ENCODE data around the gene CNTNAP1.
A peak's percentile ranks its signal among the peaks of the same experiment; 100 is the strongest.
"Not testable (repeated sequence)": the region's sequence is repeated elsewhere in the genome, so short reads cannot be mapped to it uniquely, and the experiment has no call there.

CNTNAP1 gene

GRCh38 chr17:42708588-42708987 is 26.3 kb downstream of the CNTNAP1 start:
- Histone ChIP-seq H3K27me3 (ENCODE audit: low read depth, low read length) (no peaks in the 10 kb centered on the region), H3K36me3 (ENCODE audit: control insufficient read depth in 1 of 2, insufficient read depth in 2 of 2, low read length in 2 of 2) (peaks cover 74 to 95% of the 10 kb centered on the region in 2 donors), H3K4me3 (ENCODE audit: low read depth in 1 of 2, low read length in 2 of 2) (no peak overlapping the region), H3K4me1 (ENCODE audit: control insufficient read depth in 1 of 2, insufficient read depth in 2 of 2, low read length in 2 of 2) (no peaks in the 10 kb centered on the region), H3K27ac (ENCODE audit: low read length) (no peak overlapping the region), H3K9me3 (ENCODE audit: control insufficient read depth in 1 of 2, low read length in 2 of 2) (no peaks in the 10 kb centered on the region)

GRCh38 chr17:42709561-42709960 is 27.2 kb downstream of the CNTNAP1 start:
- Histone ChIP-seq H3K4me1 (ENCODE audit: control insufficient read depth in 1 of 2, insufficient read depth in 2 of 2, low read length in 2 of 2) (no peaks in the 10 kb centered on the region), H3K36me3 (ENCODE audit: control insufficient read depth in 1 of 2, insufficient read depth in 2 of 2, low read length in 2 of 2) (peaks cover 74 to 92% of the 10 kb centered on the region in 2 donors), H3K27ac (ENCODE audit: low read length) (no peak overlapping the region), H3K27me3 (ENCODE audit: low read depth, low read length) (no peaks in the 10 kb centered on the region), H3K9me3 (ENCODE audit: control insufficient read depth in 1 of 2, low read length in 2 of 2) (no peaks in the 10 kb centered on the region), H3K4me3 (ENCODE audit: low read depth in 1 of 2, low read length in 2 of 2) (no peak overlapping the region)

GRCh38 chr17:42720996-42721583 is 38.8 kb downstream of the CNTNAP1 start:
- H3K4me1 ChIP-seq (ENCODE audit: control insufficient read depth in 1 of 2, insufficient read depth in 2 of 2, low read length in 2 of 2) = no peaks in the 10 kb centered on the region
- H3K4me3 ChIP-seq (ENCODE audit: low read depth in 1 of 2, low read length in 2 of 2) = no peak overlapping the region
- H3K9me3 ChIP-seq (ENCODE audit: control insufficient read depth in 1 of 2, low read length in 2 of 2) = no peaks in the 10 kb centered on the region
- no peaks in the 10 kb centered on the region for H3K27me3 ChIP-seq (ENCODE audit: low read depth, low read length)
- peaks cover 52 to 69% of the 10 kb centered on the region in 2 donors for H3K36me3 ChIP-seq (ENCODE audit: control insufficient read depth in 1 of 2, insufficient read depth in 2 of 2, low read length in 2 of 2)
- no peak overlapping the region for H3K27ac ChIP-seq (ENCODE audit: low read length)

GRCh38 chr17:42723636-42724035 is 41.3 kb downstream of the CNTNAP1 start:
- H3K27ac ChIP-seq (ENCODE audit: low read length) = no peak overlapping the region
- H3K4me1 ChIP-seq (ENCODE audit: control insufficient read depth in 1 of 2, insufficient read depth in 2 of 2, low read length in 2 of 2) = no peaks in the 10 kb centered on the region
- H3K4me3 ChIP-seq (ENCODE audit: low read depth in 1 of 2, low read length in 2 of 2) = no peak overlapping the region
- no peaks in the 10 kb centered on the region for H3K27me3 ChIP-seq (ENCODE audit: low read depth, low read length)
- peaks cover 33 to 58% of the 10 kb centered on the region in 2 donors for H3K36me3 ChIP-seq (ENCODE audit: control insufficient read depth in 1 of 2, insufficient read depth in 2 of 2, low read length in 2 of 2)
- no peaks in the 10 kb centered on the region for H3K9me3 ChIP-seq (ENCODE audit: control insufficient read depth in 1 of 2, low read length in 2 of 2)

- Histone ChIP-seq H3K27me3 (ENCODE audit: low read depth, low read length) (no peaks in the 10 kb centered on the region), H3K9me3 (ENCODE audit: control insufficient read depth in 1 of 2, low read length in 2 of 2) (no peaks in the 10 kb centered on the region), H3K27ac (ENCODE audit: low read length) (no peak overlapping the region), H3K4me3 (ENCODE audit: low read depth in 1 of 2, low read length in 2 of 2) (no peak overlapping the region), H3K36me3 (ENCODE audit: control insufficient read depth in 1 of 2, insufficient read depth in 2 of 2, low read length in 2 of 2) (peaks cover 32 to 58% of the 10 kb centered on the region in 2 donors), H3K4me1 (ENCODE audit: control insufficient read depth in 1 of 2, insufficient read depth in 2 of 2, low read length in 2 of 2) (no peaks in the 10 kb centered on the region)
Measured at GRCh38 chr17:42725143-42725542, 42.8 kb downstream of the CNTNAP1 start.

- Histone ChIP-seq H3K27ac (ENCODE audit: low read length) (no peak overlapping the region), H3K4me3 (ENCODE audit: low read depth in 1 of 2, low read length in 2 of 2) (no peak overlapping the region), H3K36me3 (ENCODE audit: control insufficient read depth in 1 of 2, insufficient read depth in 2 of 2, low read length in 2 of 2) (no peaks in the 10 kb centered on the region), H3K27me3 (ENCODE audit: low read depth, low read length) (no peaks in the 10 kb centered on the region), H3K9me3 (ENCODE audit: control insufficient read depth in 1 of 2, low read length in 2 of 2) (no peaks in the 10 kb centered on the region), H3K4me1 (ENCODE audit: control insufficient read depth in 1 of 2, insufficient read depth in 2 of 2, low read length in 2 of 2) (peaks cover 7 to 16% of the 10 kb centered on the region in 2 donors)
Measured at GRCh38 chr17:42740699-42741098, 58.4 kb downstream of the CNTNAP1 start.

- H3K36me3 ChIP-seq (ENCODE audit: control insufficient read depth in 1 of 2, insufficient read depth in 2 of 2, low read length in 2 of 2); H3K27me3 ChIP-seq (ENCODE audit: low read depth, low read length); H3K27ac ChIP-seq (ENCODE audit: low read length); H3K9me3 ChIP-seq (ENCODE audit: control insufficient read depth in 1 of 2, low read length in 2 of 2); H3K4me3 ChIP-seq (ENCODE audit: low read depth in 1 of 2, low read length in 2 of 2): not testable (repeated sequence)
- peaks cover 7 to 16% of the 10 kb centered on the region in 2 donors for H3K4me1 ChIP-seq (ENCODE audit: control insufficient read depth in 1 of 2, insufficient read depth in 2 of 2, low read length in 2 of 2)
Measured at GRCh38 chr17:42742916-42743315, 60.6 kb downstream of the CNTNAP1 start.

GRCh38 chr17:42743595-42744282 is 61.4 kb downstream of the CNTNAP1 start:
- Histone ChIP-seq H3K27me3 (ENCODE audit: low read depth, low read length) (no peaks in the 10 kb centered on the region), H3K4me1 (ENCODE audit: control insufficient read depth in 1 of 2, insufficient read depth in 2 of 2, low read length in 2 of 2) (peaks cover 7 to 16% of the 10 kb centered on the region in 2 donors), H3K4me3 (ENCODE audit: low read depth in 1 of 2, low read length in 2 of 2) (peak overlapping the region; percentile 76 to 78), H3K9me3 (ENCODE audit: control insufficient read depth in 1 of 2, low read length in 2 of 2) (no peaks in the 10 kb centered on the region), H3K27ac (ENCODE audit: low read length) (peak overlapping the region; percentile 81), H3K36me3 (ENCODE audit: control insufficient read depth in 1 of 2, insufficient read depth in 2 of 2, low read length in 2 of 2) (no peaks in the 10 kb centered on the region)

GRCh38 chr17:42744283-42744805 is 62.0 kb downstream of the CNTNAP1 start:
- Histone ChIP-seq H3K4me1 (ENCODE audit: control insufficient read depth in 1 of 2, insufficient read depth in 2 of 2, low read length in 2 of 2) (peaks cover 8 to 16% of the 10 kb centered on the region in 2 donors), H3K27ac (ENCODE audit: low read length) (peak overlapping the region; percentile 81)

GRCh38 chr17:42744806-42745617 is 62.7 kb downstream of the CNTNAP1 start, which contains the start of gene EZH1:
TSS of gene EZH1 (minus strand) at chr17:42745040. CDS start at chr17:42728941, 16,099 bp downstream.
- Histone ChIP-seq H3K4me3 (ENCODE audit: low read depth in 1 of 2, low read length in 2 of 2) (peak within 1 kb of the TSS; percentile 76 to 78), H3K27me3 (ENCODE audit: low read depth, low read length) (no peaks in the 10 kb centered on the region), H3K9me3 (ENCODE audit: control insufficient read depth in 1 of 2, low read length in 2 of 2) (no peaks in the 10 kb centered on the region), H3K4me1 (ENCODE audit: control insufficient read depth in 1 of 2, insufficient read depth in 2 of 2, low read length in 2 of 2) (peaks cover 11 to 16% of the 10 kb centered on the region in 2 donors), H3K27ac (ENCODE audit: low read length) (peak within 1 kb of the TSS; percentile 81), H3K36me3 (ENCODE audit: control insufficient read depth in 1 of 2, insufficient read depth in 2 of 2, low read length in 2 of 2) (no peaks in the 10 kb centered on the region)

More at GRCh38 chr17:42744283-42744805, 62.0 kb downstream of the CNTNAP1 start:
- H3K36me3 ChIP-seq (ENCODE audit: control insufficient read depth in 1 of 2, insufficient read depth in 2 of 2, low read length in 2 of 2) = no peaks in the 10 kb centered on the region
- H3K27me3 ChIP-seq (ENCODE audit: low read depth, low read length) = no peaks in the 10 kb centered on the region
- no peaks in the 10 kb centered on the region for H3K9me3 ChIP-seq (ENCODE audit: control insufficient read depth in 1 of 2, low read length in 2 of 2)
- peak overlapping the region; percentile 76 to 78 for H3K4me3 ChIP-seq (ENCODE audit: low read depth in 1 of 2, low read length in 2 of 2)

Measured in muscle layer of duodenum (tissue), 2 donors.